ENCODE data around the gene KLK6. TPM values are rescaled to one million over a fixed set of nuclear protein-coding genes. Genes with fewer than 3 reads are reported as not detected.

The KLK6 gene
- total RNA-seq, 1 experiment from 2014 or later: not detected

- H3K4me3 ChIP-seq (ENCODE audit: low read length): no peak overlapping the region
- no peaks in the 10 kb centered on the region; the same call in 1 of the 2 replicates for H3K9me3 ChIP-seq (ENCODE audit: low read length)
- no peaks in the 10 kb centered on the region for H3K4me1 ChIP-seq (ENCODE audit: low read length)
- H3K4me2 ChIP-seq (ENCODE audit: low read depth, low read length, poor library complexity, severe bottlenecking): no peak overlapping the region
- no peak overlapping the region for H3K27ac ChIP-seq (ENCODE audit: low read length)
- H3K9ac ChIP-seq (ENCODE audit: low read length): no peak overlapping the region
- DNase-seq: no peak
- H3K36me3 ChIP-seq (ENCODE audit: insufficient read depth, low read length): no peaks in the 10 kb centered on the region
- no peaks in the 10 kb centered on the region for H4K20me1 ChIP-seq (ENCODE audit: insufficient read depth, low read depth, low read length)
- no peak overlapping the region for H2AFZ ChIP-seq (ENCODE audit: low read length)
- H3K27me3 ChIP-seq (ENCODE audit: low read length): no peaks in the 10 kb centered on the region
- H3K79me2 ChIP-seq (ENCODE audit: low read length): no peaks in the 10 kb centered on the region
- no peaks in the 10 kb centered on the region for H3K9me2 ChIP-seq (replicated peaks; ENCODE audit: insufficient read depth, low read length)
Observed at GRCh38 chr19:50957587-50957986, 11.8 kb downstream of the KLK6 start.

- no peak within 1 kb of the TSS for H3K4me2 ChIP-seq (ENCODE audit: low read depth, low read length, poor library complexity, severe bottlenecking)
- no peaks in the 10 kb centered on the region for H3K36me3 ChIP-seq (ENCODE audit: insufficient read depth, low read length)
- no peak within 1 kb of the TSS for H3K4me3 ChIP-seq (ENCODE audit: low read length)
- H4K20me1 ChIP-seq (ENCODE audit: insufficient read depth, low read depth, low read length): no peaks in the 10 kb centered on the region
- H3K9me2 ChIP-seq (replicated peaks; ENCODE audit: insufficient read depth, low read length): no peaks in the 10 kb centered on the region
- no peak within 1 kb of the TSS for H3K27ac ChIP-seq (ENCODE audit: low read length)
- H3K27me3 ChIP-seq (ENCODE audit: low read length): no peaks in the 10 kb centered on the region
- no peak within 1 kb of the TSS for H2AFZ ChIP-seq (ENCODE audit: low read length)
- no peak for DNase-seq
- H3K9me3 ChIP-seq (ENCODE audit: low read length): no peaks in the 10 kb centered on the region
- no peaks in the 10 kb centered on the region for H3K4me1 ChIP-seq (ENCODE audit: low read length)
- no peaks in the 10 kb centered on the region for H3K79me2 ChIP-seq (ENCODE audit: low read length)
- H3K9ac ChIP-seq (ENCODE audit: low read length): no peak within 1 kb of the TSS
Observed at GRCh38 chr19:50952910-50953309, 16.5 kb downstream of the KLK6 start, which contains the start of gene KLK5. Gene KLK5 (minus strand): TSS chr19:50953038. CDS start chr19:50952657, 381 bp downstream.

- H4K20me1 ChIP-seq (ENCODE audit: insufficient read depth, low read depth, low read length): no peaks in the 10 kb centered on the region
Observed at GRCh38 chr19:50949861-50950260, 19.5 kb downstream of the KLK6 start.

GRCh38 chr19:50947123-50947522 is 22.3 kb downstream of the KLK6 start:
- no peaks in the 10 kb centered on the region for H3K27me3 ChIP-seq (ENCODE audit: low read length)
- DNase-seq: no peak

More at GRCh38 chr19:50949861-50950260, 19.5 kb downstream of the KLK6 start:
- Histone ChIP-seq H3K9me3 (ENCODE audit: low read length) (no peaks in the 10 kb centered on the region), H3K4me3 (ENCODE audit: low read length) (no peak overlapping the region), H3K9ac (ENCODE audit: low read length) (no peak overlapping the region), H3K4me1 (ENCODE audit: low read length) (no peaks in the 10 kb centered on the region), H3K27me3 (ENCODE audit: low read length) (no peaks in the 10 kb centered on the region), H3K36me3 (ENCODE audit: insufficient read depth, low read length) (no peaks in the 10 kb centered on the region), H2AFZ (ENCODE audit: low read length) (no peak overlapping the region), H3K4me2 (ENCODE audit: low read depth, low read length, poor library complexity, severe bottlenecking) (no peak overlapping the region), H3K9me2 (replicated peaks; ENCODE audit: insufficient read depth, low read length) (no peaks in the 10 kb centered on the region), H3K79me2 (ENCODE audit: low read length) (no peaks in the 10 kb centered on the region), H3K27ac (ENCODE audit: low read length) (no peak overlapping the region)
- DNase-seq: no peak

GRCh38 chr19:50944795-50945194 is 24.6 kb downstream of the KLK6 start:
- Histone ChIP-seq H3K9me2 (replicated peaks; ENCODE audit: insufficient read depth, low read length) (no peaks in the 10 kb centered on the region), H3K27ac (ENCODE audit: low read length) (no peak overlapping the region), H2AFZ (ENCODE audit: low read length) (no peak overlapping the region), H3K9ac (ENCODE audit: low read length) (no peak overlapping the region), H3K4me3 (ENCODE audit: low read length) (no peak overlapping the region), H4K20me1 (ENCODE audit: insufficient read depth, low read depth, low read length) (no peaks in the 10 kb centered on the region), H3K4me2 (ENCODE audit: low read depth, low read length, poor library complexity, severe bottlenecking) (no peak overlapping the region), H3K27me3 (ENCODE audit: low read length) (no peaks in the 10 kb centered on the region), H3K4me1 (ENCODE audit: low read length) (no peaks in the 10 kb centered on the region), H3K9me3 (ENCODE audit: low read length) (no peaks in the 10 kb centered on the region), H3K36me3 (ENCODE audit: insufficient read depth, low read length) (no peaks in the 10 kb centered on the region), H3K79me2 (ENCODE audit: low read length) (no peaks in the 10 kb centered on the region)
- no peak for DNase-seq

More at GRCh38 chr19:50947123-50947522, 22.3 kb downstream of the KLK6 start:
- Histone ChIP-seq H3K9me2 (replicated peaks; ENCODE audit: insufficient read depth, low read length) (no peaks in the 10 kb centered on the region), H3K4me2 (ENCODE audit: low read depth, low read length, poor library complexity, severe bottlenecking) (no peak overlapping the region), H3K4me3 (ENCODE audit: low read length) (no peak overlapping the region), H3K9me3 (ENCODE audit: low read length) (no peaks in the 10 kb centered on the region), H3K36me3 (ENCODE audit: insufficient read depth, low read length) (no peaks in the 10 kb centered on the region), H4K20me1 (ENCODE audit: insufficient read depth, low read depth, low read length) (no peaks in the 10 kb centered on the region), H2AFZ (ENCODE audit: low read length) (no peak overlapping the region), H3K9ac (ENCODE audit: low read length) (no peak overlapping the region), H3K79me2 (ENCODE audit: low read length) (no peaks in the 10 kb centered on the region), H3K27ac (ENCODE audit: low read length) (no peak overlapping the region), H3K4me1 (ENCODE audit: low read length) (no peaks in the 10 kb centered on the region)

- Histone ChIP-seq H3K4me3 (ENCODE audit: low read length) (no peak overlapping the region), H3K9me3 (ENCODE audit: low read length) (no peaks in the 10 kb centered on the region), H3K27ac (ENCODE audit: low read length) (no peak overlapping the region), H3K9ac (ENCODE audit: low read length) (no peak overlapping the region), H3K4me2 (ENCODE audit: low read depth, low read length, poor library complexity, severe bottlenecking) (no peak overlapping the region), H3K79me2 (ENCODE audit: low read length) (no peaks in the 10 kb centered on the region), H2AFZ (ENCODE audit: low read length) (no peak overlapping the region), H3K27me3 (ENCODE audit: low read length) (no peaks in the 10 kb centered on the region), H3K4me1 (ENCODE audit: low read length) (no peaks in the 10 kb centered on the region), H3K36me3 (ENCODE audit: insufficient read depth, low read length) (no peaks in the 10 kb centered on the region), H3K9me2 (replicated peaks; ENCODE audit: insufficient read depth, low read length) (no peaks in the 10 kb centered on the region), H4K20me1 (ENCODE audit: insufficient read depth, low read depth, low read length) (no peaks in the 10 kb centered on the region)
- no peak for DNase-seq
Observed at GRCh38 chr19:50943074-50943828, 26.1 kb downstream of the KLK6 start.

GRCh38 chr19:50939596-50939995 is 29.8 kb downstream of the KLK6 start:
- Histone ChIP-seq H3K4me2 (ENCODE audit: low read depth, low read length, poor library complexity, severe bottlenecking) (no peak overlapping the region), H3K9ac (ENCODE audit: low read length) (no peak overlapping the region), H3K9me2 (replicated peaks; ENCODE audit: insufficient read depth, low read length) (no peaks in the 10 kb centered on the region), H3K27me3 (ENCODE audit: low read length) (no peaks in the 10 kb centered on the region), H3K36me3 (ENCODE audit: insufficient read depth, low read length) (no peaks in the 10 kb centered on the region), H3K4me1 (ENCODE audit: low read length) (no peaks in the 10 kb centered on the region), H3K79me2 (ENCODE audit: low read length) (no peaks in the 10 kb centered on the region), H3K9me3 (ENCODE audit: low read length) (no peaks in the 10 kb centered on the region), H4K20me1 (ENCODE audit: insufficient read depth, low read depth, low read length) (no peaks in the 10 kb centered on the region), H3K4me3 (ENCODE audit: low read length) (no peak overlapping the region), H3K27ac (ENCODE audit: low read length) (no peak overlapping the region), H2AFZ (ENCODE audit: low read length) (no peak overlapping the region)
- DNase-seq: no peak

GRCh38 chr19:50933640-50934039 is 35.8 kb downstream of the KLK6 start:
- H4K20me1 ChIP-seq (ENCODE audit: insufficient read depth, low read depth, low read length): no peaks in the 10 kb centered on the region
- H3K4me3 ChIP-seq (ENCODE audit: low read length): no peak overlapping the region
- H3K36me3 ChIP-seq (ENCODE audit: insufficient read depth, low read length): no peaks in the 10 kb centered on the region
- peaks cover 4% of the 10 kb centered on the region for H3K4me1 ChIP-seq (ENCODE audit: low read length)
- H3K4me2 ChIP-seq (ENCODE audit: low read depth, low read length, poor library complexity, severe bottlenecking): no peak overlapping the region
- H3K27me3 ChIP-seq (ENCODE audit: low read length): no peaks in the 10 kb centered on the region
- no peak for DNase-seq
- H3K79me2 ChIP-seq (ENCODE audit: low read length): no peaks in the 10 kb centered on the region
- no peak overlapping the region for H2AFZ ChIP-seq (ENCODE audit: low read length)
- no peak overlapping the region for H3K9ac ChIP-seq (ENCODE audit: low read length)
- no peaks in the 10 kb centered on the region for H3K9me2 ChIP-seq (replicated peaks; ENCODE audit: insufficient read depth, low read length)
- H3K9me3 ChIP-seq (ENCODE audit: low read length): no peaks in the 10 kb centered on the region
- H3K27ac ChIP-seq (ENCODE audit: low read length): no peak overlapping the region
